T-cell (primary cell): ENCODE results near the gene SUPT16H. TPM values are rescaled to one million over a fixed set of nuclear protein-coding genes. Genes with fewer than 3 reads are reported as not detected.

Source experiments
- ATAC-seq, 4 experiments: fragments of 200-7000 bp in 3 of 4; fragments of 150-1000 bp in 1 of 4; cut with Tn5 transposase; replicated peaks in 1 of 4; 1 replicate in 3 of 4; 2 replicates in 1 of 4; pipeline ENCODE4 v1.10.0; 2021; ENCODE audit warnings: moderate library complexity in 3 of 4, mild to moderate bottlenecking in 2 of 4, moderate number of reproducible peaks in 1 of 4
- CTCF ChIA-PET, 2 donors: fragments of 300-600 bp; sonication (Branson Sonifier 250); formaldehyde crosslinking; loops; one replicate each; lab custom pipeline; 2022; ENCODE audit warnings: antibody characterized with exemption in 2 of 2; lab: Charles Lee
- POLR2A ChIA-PET, 2 donors: fragments of 300-600 bp; sonication (Branson Sonifier 250); formaldehyde crosslinking; loops; one replicate each; lab custom pipeline; 2022; ENCODE audit warnings: antibody characterized with exemption in 2 of 2; lab: Charles Lee
- DNase-seq, 35 experiments: peaks; one replicate each; pipeline versions ENCODE4 v3.0.0 to v3.0.0-alpha.2; 2013 to 2023
- H3K27ac ChIP-seq: one replicate; pipeline ENCODE4 v1.5.1; 2013; ENCODE audit warnings: low read length
- H3K27me3 ChIP-seq, 2 experiments: replicated peaks in 1 of 2; 1 replicate in 1 of 2; 2 replicates in 1 of 2; pipeline versions ENCODE4 v1.6.1 to v1.7.0; 2013; ENCODE audit warnings: low read length in 1 of 2, mixed read lengths in 1 of 2; ENCODE audit not compliant: control insufficient read depth in 2 of 2, insufficient read depth in 2 of 2; ENCODE audit errors: extremely low read depth in 1 of 2
- H3K36me3 ChIP-seq, 2 donors: 1 replicate in 1 of 2; 2 replicates in 1 of 2; pipeline versions ENCODE4 v1.6.1 to v1.7.0; 2013; ENCODE audit warnings: low read length in 1 of 2; ENCODE audit not compliant: control insufficient read depth in 2 of 2, insufficient read depth in 1 of 2; ENCODE audit errors: extremely low read depth in 1 of 2
- H3K4me1 ChIP-seq, 2 experiments: 1 replicate in 1 of 2; 2 replicates in 1 of 2; pipeline versions ENCODE4 v1.6.1 to v1.7.0; 2013; ENCODE audit warnings: low read length in 2 of 2, mixed read lengths in 1 of 2; ENCODE audit not compliant: insufficient read depth in 2 of 2, control insufficient read depth in 1 of 2; ENCODE audit errors: extremely low read depth in 1 of 2
- H3K4me3 ChIP-seq, 2 donors: 1 replicate in 1 of 2; 2 replicates in 1 of 2; pipeline versions ENCODE4 v1.5.1 to v1.7.0; 2013; ENCODE audit warnings: mild to moderate bottlenecking in 2 of 2, low read length in 1 of 2, moderate library complexity in 1 of 2; ENCODE audit not compliant: control insufficient read depth in 1 of 2; ENCODE audit errors: extremely low read depth in 1 of 2
- H3K9me3 ChIP-seq: 2 replicates; pipeline ENCODE4 v1.7.0; 2013
- H3K27ac Mint-ChIP-seq, 2 donors: one replicate each; pipeline ENCODE4 v1.8.0; 2020 to 2021; ENCODE audit warnings: mild to moderate bottlenecking in 2 of 2, mixed read lengths in 2 of 2
- H3K27me3 Mint-ChIP-seq, 2 donors: one replicate each; pipeline ENCODE4 v1.8.0; 2021 to 2022; ENCODE audit warnings: mixed read lengths in 2 of 2
- H3K36me3 Mint-ChIP-seq: one replicate; pipeline ENCODE4 v1.8.0; 2021; ENCODE audit warnings: mixed read lengths
- H3K4me1 Mint-ChIP-seq, 3 donors: one replicate each; pipeline ENCODE4 v1.8.0; 2020 to 2022; ENCODE audit warnings: mixed read lengths in 3 of 3, mild to moderate bottlenecking in 1 of 3
- H3K4me3 Mint-ChIP-seq, 3 donors: one replicate each; pipeline ENCODE4 v1.8.0; 2020 to 2022; ENCODE audit warnings: mild to moderate bottlenecking in 3 of 3, mixed read lengths in 3 of 3, moderate library complexity in 3 of 3
- H3K9me3 Mint-ChIP-seq, 3 donors: one replicate each; pipeline ENCODE4 v1.8.0; 2020 to 2022; ENCODE audit warnings: mixed read lengths in 3 of 3
- WGBS: methylation state at CpG from one replicate; pipeline ENCODE4 v1.1.5; 2013; ENCODE audit warnings: missing lambda C conversion rate; ENCODE audit not compliant: insufficient coverage; 5-methylcytosine and 5-hydroxymethylcytosine counted together
- total RNA-seq, 35 experiments: library from RNA in 6 of 35; stranded (reverse) in 6 of 35; fragments of 120-200 nt in 1 of 35; gene quantifications; one replicate each; pipeline versions ENCODE4 v1.2.1 to v1.2.4 and lab custom pipeline; 2013 to 2026

SUPT16H gene
- total RNA-seq, 5 donors from 2014 or later (not counting 1 experiment from before 2014, with no cell fraction given) = 51.4 to 76.4 (median 71.6) TPM

DNA sequence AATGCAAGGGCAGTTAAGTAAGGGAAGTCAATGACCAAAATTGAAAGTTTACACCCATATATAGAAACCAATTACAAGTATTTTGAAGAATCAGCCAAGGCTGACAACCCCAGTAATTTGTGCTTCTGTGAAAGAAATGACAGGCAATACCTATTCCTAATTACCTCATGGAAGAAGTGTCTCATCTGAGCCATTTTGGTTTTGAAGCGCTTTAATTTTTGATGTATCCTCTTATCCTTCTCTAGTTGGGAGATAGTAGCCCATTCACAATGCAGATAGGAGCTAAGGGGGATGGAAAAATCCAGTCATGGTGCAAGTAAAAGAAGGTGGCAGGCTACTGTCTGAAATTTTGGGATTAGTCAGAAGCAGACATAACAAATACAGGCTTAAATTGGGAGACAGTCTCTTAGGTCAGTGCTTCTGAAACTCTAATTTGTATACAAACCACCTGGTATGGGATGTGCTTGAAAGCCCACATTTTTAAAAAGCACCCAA lies 30.4 kb upstream of the SUPT16H start:
- CTCF ChIA-PET = interaction anchor here (0.5 to 1.1 kb wide), 2 partner anchors 111 to 175 kb away, joined by 3 read pairs; no protein-coding TSS in a partner anchor
- Mint-ChIP-seq H3K4me1 (no peaks in the 10 kb centered on the region), H3K9me3 (no peaks in the 10 kb centered on the region), H3K4me3 (no peak overlapping the region), H3K27ac (peak overlapping the region in 1 of 2 donors; percentile 66), H3K36me3 (peaks cover 63% of the 10 kb centered on the region), H3K27me3 (no peaks in the 10 kb centered on the region)
- no peaks in the 10 kb centered on the region for H3K4me1 ChIP-seq
- POLR2A ChIA-PET = no interaction called here
- no CpG with 5 or more reads among the region's 1 CpG for WGBS
- H3K4me3 ChIP-seq = no peak overlapping the region
- no peaks in the 10 kb centered on the region for H3K9me3 ChIP-seq
- H3K27ac ChIP-seq = no peak overlapping the region
- DNase-seq (no peak), ATAC-seq (no peak)
- H3K27me3 ChIP-seq = no peaks in the 10 kb centered on the region
- H3K36me3 ChIP-seq = peaks cover 6 to 76% of the 10 kb centered on the region in 2 donors

DNA sequence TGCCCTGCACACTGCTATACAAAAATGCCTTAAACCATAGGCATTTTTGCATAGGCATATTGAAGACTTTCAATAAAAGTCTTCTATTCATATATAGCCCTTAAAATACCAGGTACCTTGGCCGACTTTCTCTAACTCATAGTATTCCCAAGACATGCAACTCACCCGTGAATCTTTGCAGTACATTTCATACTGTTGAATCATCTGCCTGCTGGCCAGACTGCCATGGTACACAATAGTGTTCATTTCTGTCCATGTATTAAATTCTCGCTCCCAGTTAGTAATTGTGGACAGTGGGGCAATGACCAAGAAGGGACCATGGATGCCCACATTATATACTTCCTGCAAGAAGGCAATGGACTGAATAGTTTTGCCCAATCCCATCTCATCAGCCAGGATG lies 24.3 kb upstream of the SUPT16H start:
- Mint-ChIP-seq H3K27me3 (no peaks in the 10 kb centered on the region), H3K9me3 (no peaks in the 10 kb centered on the region), H3K4me3 (no peak overlapping the region), H3K27ac (no peak overlapping the region), H3K4me1 (no peaks in the 10 kb centered on the region), H3K36me3 (peaks cover 74% of the 10 kb centered on the region)
- no peaks in the 10 kb centered on the region for H3K9me3 ChIP-seq
- no peak overlapping the region for H3K4me3 ChIP-seq
- peaks cover 9 to 92% of the 10 kb centered on the region in 2 donors for H3K36me3 ChIP-seq
- ATAC-seq (no peak), DNase-seq (no peak)
- no peaks in the 10 kb centered on the region for H3K27me3 ChIP-seq
- 90% methylated on average over 3 of the region's 3 CpGs for WGBS
- ChIA-PET POLR2A (interaction anchor here (0.6 kb wide), 2 partner anchors 15 to 71 kb away, joined by 3 to 4 read pairs; no protein-coding TSS in a partner anchor), CTCF (interaction anchor here in 1 of 2 donors (0.6 kb wide), 1 partner anchor 389 kb away, joined by 4 read pairs; no protein-coding TSS in a partner anchor)
- H3K4me1 ChIP-seq = no peaks in the 10 kb centered on the region
- no peak overlapping the region for H3K27ac ChIP-seq

DNA sequence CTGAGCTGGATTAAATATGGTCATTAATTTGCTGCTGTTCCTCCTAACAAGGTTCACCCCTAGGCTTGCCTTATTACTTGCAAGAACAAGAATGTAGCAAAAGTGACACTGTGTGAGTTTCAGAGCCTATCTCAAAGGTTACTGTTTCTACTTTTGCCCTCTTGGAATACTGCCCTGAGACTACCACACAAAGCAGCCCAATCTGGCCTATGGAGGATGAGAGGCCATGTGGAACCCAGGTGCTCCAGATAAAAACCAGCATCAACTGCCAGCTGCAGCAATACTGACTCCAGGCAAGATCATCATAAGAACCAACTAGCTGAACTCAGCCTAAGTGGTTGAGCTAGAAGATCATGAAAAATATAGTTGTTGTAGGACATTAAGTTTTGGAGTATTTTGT lies 22.4 kb upstream of the SUPT16H start:
- CTCF ChIA-PET = no interaction called here
- no peaks in the 10 kb centered on the region for H3K27me3 Mint-ChIP-seq
- no peak for DNase-seq

DNA sequence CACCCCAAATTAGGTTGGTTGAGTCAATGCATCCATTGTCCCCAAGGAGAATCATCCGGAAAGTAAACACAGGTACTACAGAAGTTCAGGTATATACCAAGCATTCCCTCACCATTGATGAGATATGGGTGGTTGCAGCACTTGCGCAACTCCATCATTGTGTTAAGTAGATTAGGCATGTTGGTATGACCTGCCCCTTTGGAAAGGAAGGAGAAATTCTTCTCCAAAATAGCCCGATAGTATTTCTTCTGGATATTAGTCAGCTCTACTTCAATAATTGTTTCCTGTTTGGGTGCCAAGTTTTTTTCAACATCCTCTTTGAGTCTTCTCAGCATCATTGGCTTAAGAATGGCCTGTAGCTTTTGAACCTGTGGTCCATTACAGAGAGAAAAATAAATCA lies 21.3 kb upstream of the SUPT16H start:
- no CpG with 5 or more reads among the region's 3 CpGs for WGBS
- peaks cover 74% of the 10 kb centered on the region for H3K36me3 Mint-ChIP-seq
- DNase-seq (no peak), ATAC-seq (no peak)
- Histone ChIP-seq H3K36me3 (peaks cover 8 to 94% of the 10 kb centered on the region in 2 donors), H3K4me3 (no peak overlapping the region), H3K27ac (no peak overlapping the region), H3K4me1 (no peaks in the 10 kb centered on the region), H3K9me3 (no peaks in the 10 kb centered on the region), H3K27me3 (no peaks in the 10 kb centered on the region)
- H3K27me3 Mint-ChIP-seq = no peaks in the 10 kb centered on the region
- no peaks in the 10 kb centered on the region for H3K4me1 Mint-ChIP-seq
- H3K4me3 Mint-ChIP-seq = no peak overlapping the region
- H3K9me3 Mint-ChIP-seq = no peaks in the 10 kb centered on the region
- POLR2A ChIA-PET = interaction anchor here in 1 of 2 donors (0.6 kb wide), 1 partner anchor 72 kb away, joined by 3 read pairs; the partner anchor contains the start of genes RAB2B and TOX4
- no peak overlapping the region for H3K27ac Mint-ChIP-seq
- CTCF ChIA-PET = no interaction called here

More for the DNA sequence above, 22.4 kb upstream of the SUPT16H start:
- Mint-ChIP-seq H3K36me3 (peaks cover 74% of the 10 kb centered on the region), H3K4me1 (no peaks in the 10 kb centered on the region), H3K27ac (no peak overlapping the region), H3K9me3 (no peaks in the 10 kb centered on the region), H3K4me3 (no peak overlapping the region)
- Histone ChIP-seq H3K27ac (no peak overlapping the region), H3K4me3 (no peak overlapping the region), H3K36me3 (peaks cover 7 to 94% of the 10 kb centered on the region in 2 donors), H3K4me1 (no peaks in the 10 kb centered on the region), H3K9me3 (no peaks in the 10 kb centered on the region), H3K27me3 (no peaks in the 10 kb centered on the region)
- POLR2A ChIA-PET = no interaction called here
- no peak for ATAC-seq

DNA sequence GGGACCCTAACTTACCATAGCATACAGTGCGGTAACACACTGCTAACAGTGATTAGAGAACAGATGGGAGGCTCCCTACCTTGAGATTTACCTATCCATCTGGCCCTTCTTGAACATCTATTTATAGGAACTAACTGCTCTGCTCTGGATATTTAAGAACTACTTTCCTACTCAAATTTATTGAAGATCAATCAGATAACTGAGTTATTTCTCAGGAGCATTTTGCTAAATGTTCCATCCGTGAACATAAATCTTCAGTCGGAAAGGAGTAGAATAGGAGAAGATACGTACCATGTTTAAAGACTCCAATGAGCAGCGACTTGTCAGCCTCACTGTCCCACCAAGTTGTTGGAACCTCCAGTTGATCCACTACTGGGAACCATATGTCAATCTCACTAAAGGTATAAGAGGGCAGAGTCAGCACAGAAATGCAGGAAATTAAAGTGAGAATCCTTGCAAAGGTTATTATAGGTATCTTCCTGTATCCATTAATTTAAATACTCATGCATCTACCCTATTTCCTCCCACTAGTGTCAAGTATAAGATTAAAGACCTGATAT lies 15.6 kb upstream of the SUPT16H start:
- no peaks in the 10 kb centered on the region for H3K4me1 Mint-ChIP-seq
- 100% methylated on average over 3 of the region's 5 CpGs for WGBS
- no peak overlapping the region for H3K4me3 ChIP-seq
- H3K4me1 ChIP-seq = no peaks in the 10 kb centered on the region
- H3K4me3 Mint-ChIP-seq = no peak overlapping the region
- H3K9me3 Mint-ChIP-seq = no peaks in the 10 kb centered on the region
- DNase-seq = no peak
- peaks cover 67% of the 10 kb centered on the region for H3K36me3 Mint-ChIP-seq
- no peaks in the 10 kb centered on the region for H3K9me3 ChIP-seq
- no peak for ATAC-seq
- H3K27ac Mint-ChIP-seq = peak overlapping the region in 1 of 2 donors; percentile 41
- ChIA-PET CTCF (no interaction called here), POLR2A (no interaction called here)
- no peaks in the 10 kb centered on the region for H3K27me3 ChIP-seq
- peaks cover 12 to 90% of the 10 kb centered on the region in 2 donors for H3K36me3 ChIP-seq
- H3K27ac ChIP-seq = no peak overlapping the region
- H3K27me3 Mint-ChIP-seq = no peaks in the 10 kb centered on the region

DNA sequence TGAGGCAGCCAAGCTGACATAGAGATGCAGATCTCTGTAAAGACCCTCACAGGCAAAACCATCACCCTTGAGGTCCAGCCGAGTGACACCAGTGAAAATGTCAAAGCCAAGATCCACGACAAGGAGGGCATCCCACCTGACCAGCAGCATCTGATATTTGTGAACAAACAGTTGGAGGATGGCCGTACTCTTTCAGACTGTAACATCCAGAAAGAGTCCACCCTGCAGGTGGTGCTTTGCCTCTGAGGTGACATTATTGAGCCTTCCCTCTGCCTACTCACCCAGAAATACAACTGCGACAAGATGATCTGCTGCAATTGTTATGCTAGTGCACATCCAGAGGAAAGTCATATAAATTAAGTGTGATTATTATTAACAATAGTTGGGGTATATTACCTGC lies 15.1 kb upstream of the SUPT16H start:
- H3K36me3 Mint-ChIP-seq = peaks cover 70% of the 10 kb centered on the region
- H3K4me3 Mint-ChIP-seq = no peak overlapping the region
- no peak overlapping the region for H3K4me3 ChIP-seq
- ATAC-seq (no peak), DNase-seq (no peak)
- peaks cover 12 to 93% of the 10 kb centered on the region in 2 donors for H3K36me3 ChIP-seq
- no peaks in the 10 kb centered on the region for H3K27me3 Mint-ChIP-seq
- 88% methylated on average over 3 of the region's 4 CpGs for WGBS
- H3K9me3 ChIP-seq = no peaks in the 10 kb centered on the region
- H3K9me3 Mint-ChIP-seq = no peaks in the 10 kb centered on the region
- H3K27ac Mint-ChIP-seq = no peak overlapping the region
- no peaks in the 10 kb centered on the region for H3K4me1 Mint-ChIP-seq
- no peaks in the 10 kb centered on the region for H3K4me1 ChIP-seq
- H3K27me3 ChIP-seq = no peaks in the 10 kb centered on the region
- no peak overlapping the region for H3K27ac ChIP-seq
- POLR2A ChIA-PET = no interaction called here
- CTCF ChIA-PET = no interaction called here
